Gastroesophageal sphincter (tissue), 3 donors: ENCODE measurements around the gene GNPTAB.

Experiments used
- EP300 ChIP-seq: sonication (generic); formaldehyde crosslinking; IDR thresholded peaks from one replicate; pipeline ENCODE4 v1.6.1; 2017; ENCODE audit warnings: antibody characterized with exemption, mild to moderate bottlenecking
- POLR2A ChIP-seq, 2 donors: fragments of 450-650 bp; IDR thresholded peaks; one replicate each; pipeline ENCODE4 v1.6.1; 2017; ENCODE audit warnings: antibody characterized with exemption in 2 of 2, mild to moderate bottlenecking in 2 of 2, moderate library complexity in 1 of 2
- POLR2AphosphoS5 ChIP-seq: sonication (generic); formaldehyde crosslinking; IDR thresholded peaks from one replicate; pipeline ENCODE4 v1.6.1; 2017; ENCODE audit warnings: antibody characterized with exemption
- TF ChIP-seq, protein P1 (sequence below), 4 experiments: fragments of 200-600 bp in 2 of 4; fragments of 450-650 bp in 2 of 4; sonication (generic) in 1 of 4; IDR thresholded peaks; one replicate each; pipeline ENCODE4 v1.5.1; 2017 to 2019; ENCODE audit warnings: antibody characterized with exemption in 4 of 4, mild to moderate bottlenecking in 2 of 4, moderate library complexity in 2 of 4

GRCh38 chr12:101743242-101743641 lies 87.5 kb downstream of the GNPTAB start:
- TF ChIP-seq, protein P1, sequence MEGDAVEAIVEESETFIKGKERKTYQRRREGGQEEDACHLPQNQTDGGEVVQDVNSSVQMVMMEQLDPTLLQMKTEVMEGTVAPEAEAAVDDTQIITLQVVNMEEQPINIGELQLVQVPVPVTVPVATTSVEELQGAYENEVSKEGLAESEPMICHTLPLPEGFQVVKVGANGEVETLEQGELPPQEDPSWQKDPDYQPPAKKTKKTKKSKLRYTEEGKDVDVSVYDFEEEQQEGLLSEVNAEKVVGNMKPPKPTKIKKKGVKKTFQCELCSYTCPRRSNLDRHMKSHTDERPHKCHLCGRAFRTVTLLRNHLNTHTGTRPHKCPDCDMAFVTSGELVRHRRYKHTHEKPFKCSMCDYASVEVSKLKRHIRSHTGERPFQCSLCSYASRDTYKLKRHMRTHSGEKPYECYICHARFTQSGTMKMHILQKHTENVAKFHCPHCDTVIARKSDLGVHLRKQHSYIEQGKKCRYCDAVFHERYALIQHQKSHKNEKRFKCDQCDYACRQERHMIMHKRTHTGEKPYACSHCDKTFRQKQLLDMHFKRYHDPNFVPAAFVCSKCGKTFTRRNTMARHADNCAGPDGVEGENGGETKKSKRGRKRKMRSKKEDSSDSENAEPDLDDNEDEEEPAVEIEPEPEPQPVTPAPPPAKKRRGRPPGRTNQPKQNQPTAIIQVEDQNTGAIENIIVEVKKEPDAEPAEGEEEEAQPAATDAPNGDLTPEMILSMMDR (IDR thresholded peaks at IDR 0.05): no peak
- no peak for TF ChIP-seq POLR2AphosphoS5
- TF ChIP-seq POLR2A (IDR thresholded peaks at IDR 0.05): no peak
- no peak for TF ChIP-seq EP300
